GM21786 (cell line): Measurements from ENCODE around the gene ZNRF2.

ENCODE experiments used
- ATAC-seq: cut with Tn5 transposase; IDR thresholded peaks from one replicate; pipeline ENCODE4 v1.9.1; 2021; ENCODE audit not compliant: unreplicated experiment

ZNRF2 gene

GRCh38 chr7:30403477-30403876, 119.1 kb downstream of the ZNRF2 start:
- no peak for ATAC-seq

- no peak for ATAC-seq
Observed at GRCh38 chr7:30405179-30405578, 120.8 kb downstream of the ZNRF2 start.

DNA sequence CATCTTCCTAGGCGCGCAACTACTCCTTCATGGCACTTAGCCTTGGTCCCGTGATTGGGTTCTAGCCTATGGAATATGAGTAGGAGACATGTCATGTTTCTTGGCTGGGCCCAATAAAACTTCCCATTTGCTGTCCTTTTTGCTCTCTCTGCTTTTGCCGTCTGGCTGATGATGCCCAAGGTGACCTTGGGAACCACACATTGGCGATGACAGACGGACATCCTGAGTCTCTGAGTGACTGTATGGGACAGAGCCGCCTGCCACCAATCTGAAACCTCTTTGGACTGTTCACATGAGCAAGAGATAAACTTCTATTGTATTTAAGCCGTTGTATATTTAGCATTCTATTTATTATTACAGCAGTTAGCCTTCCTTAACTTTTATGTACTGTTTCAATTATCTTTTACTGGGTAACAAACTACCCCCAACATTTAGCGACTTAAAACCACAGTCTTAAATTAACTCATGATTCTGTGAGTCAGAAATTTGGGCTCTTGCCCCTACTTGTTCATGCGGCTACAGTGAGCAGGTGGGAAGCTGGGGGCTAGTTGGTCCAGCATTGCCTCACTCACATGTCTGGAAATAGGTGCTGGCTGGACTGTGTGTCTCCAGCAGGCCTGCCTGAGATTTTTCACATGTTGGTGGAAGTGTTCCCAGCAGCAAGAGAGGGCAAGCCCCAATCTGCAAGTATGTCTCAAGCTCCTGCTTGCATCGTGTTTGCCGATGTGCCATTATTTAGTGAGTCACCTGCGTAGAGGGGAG, 122.4 kb downstream of the ZNRF2 start:
- ATAC-seq = no peak

GRCh38 chr7:30411173-30411572, 126.8 kb downstream of the ZNRF2 start:
- no peak for ATAC-seq

DNA sequence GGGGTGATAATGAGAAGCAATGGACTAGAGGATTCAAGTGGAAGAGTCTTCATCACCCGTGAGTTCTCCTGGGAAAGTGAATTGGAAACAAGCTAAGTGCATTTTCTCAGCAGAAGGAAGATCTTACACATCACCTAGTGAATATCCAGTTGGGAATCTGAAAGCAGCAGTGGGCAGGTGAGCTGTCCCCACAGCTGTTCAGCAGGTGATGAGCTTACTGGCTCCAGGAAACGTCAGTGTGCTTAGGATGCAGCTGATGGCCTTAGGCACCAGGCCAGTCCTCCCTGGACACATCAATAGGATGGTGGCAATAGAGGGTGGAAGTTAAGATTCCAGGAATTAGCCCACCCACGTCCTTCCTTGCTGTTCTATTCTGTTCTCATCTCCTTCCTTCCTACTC, 127.5 kb downstream of the ZNRF2 start:
- no peak for ATAC-seq

GRCh38 chr7:30412782-30413504, 128.5 kb downstream of the ZNRF2 start:
- ATAC-seq = no peak

DNA sequence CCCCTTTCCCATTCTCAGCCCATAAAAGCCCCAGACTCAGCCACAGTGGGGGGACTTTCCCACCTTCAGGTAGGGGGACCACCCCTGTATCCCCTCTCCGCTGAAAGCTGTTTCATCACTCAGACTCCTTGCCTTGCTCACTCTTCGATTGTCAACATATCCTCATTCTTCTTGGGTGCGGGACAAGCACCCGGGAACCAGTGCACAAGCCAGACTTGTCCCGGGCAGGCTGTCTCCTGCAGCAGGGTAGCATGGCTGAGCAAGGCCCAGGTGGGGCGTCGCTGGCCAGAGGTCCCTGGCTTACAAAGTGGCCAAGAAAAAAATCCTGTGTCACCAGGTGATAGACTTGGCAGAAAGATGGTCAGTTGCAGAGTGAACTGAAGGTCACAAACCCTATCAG, 129.5 kb downstream of the ZNRF2 start:
- ATAC-seq = no peak
